GM12874 (cell line): ENCODE data around the gene FZD4.

Experiments
- CTCF ChIP-seq: IDR thresholded peaks from 2 replicates; pipeline ENCODE4 v1.5.1; 2011; ENCODE audit warnings: low read depth, mild to moderate bottlenecking, control low read depth, low read length, moderate library complexity; ENCODE audit not compliant: insufficient read depth

Gene FZD4

GRCh38 chr11:86917589-86917988, 37.6 kb downstream of the FZD4 start:
- no peak for TF ChIP-seq CTCF

GRCh38 chr11:86916330-86916729, 38.9 kb downstream of the FZD4 start:
- no peak for TF ChIP-seq CTCF

- no peak for TF ChIP-seq CTCF
These were observed 40.2 kb downstream of the FZD4 start for GRCh38 chr11:86914865-86915519.

- TF ChIP-seq CTCF: no peak
These were observed 43.0 kb downstream of the FZD4 start for GRCh38 chr11:86912238-86912637.

GRCh38 chr11:86910592-86910991, 44.6 kb downstream of the FZD4 start:
- TF ChIP-seq CTCF: no peak

- no peak for TF ChIP-seq CTCF
These were observed 49.0 kb downstream of the FZD4 start for GRCh38 chr11:86906198-86906597.

- no peak for TF ChIP-seq CTCF
These were observed 49.9 kb downstream of the FZD4 start for GRCh38 chr11:86905252-86905651.
